ENCODE data around the gene GALNT5.

The GALNT5 gene

GRCh38 chr2:157292853-157293252, 35.3 kb downstream of the GALNT5 start:
- no peak for DNase-seq

GRCh38 chr2:157296490-157296889, 39.0 kb downstream of the GALNT5 start:
- DNase-seq: no peak

- no peak for DNase-seq
Observed at GRCh38 chr2:157296958-157297357, 39.5 kb downstream of the GALNT5 start.

GRCh38 chr2:157301307-157301706, 43.8 kb downstream of the GALNT5 start:
- DNase-seq: no peak

GRCh38 chr2:157302492-157303099, 45.1 kb downstream of the GALNT5 start:
- DNase-seq: peak; percentile 40

- no peak for DNase-seq
Observed at GRCh38 chr2:157303612-157304011, 46.1 kb downstream of the GALNT5 start.

GRCh38 chr2:157304811-157305722, 47.6 kb downstream of the GALNT5 start:
- DNase-seq: no peak

- no peak for DNase-seq
Observed at GRCh38 chr2:157305723-157306110, 48.2 kb downstream of the GALNT5 start.

- no peak for DNase-seq
Observed at GRCh38 chr2:157307021-157307420, 49.5 kb downstream of the GALNT5 start.

GRCh38 chr2:157309878-157310277, 52.4 kb downstream of the GALNT5 start:
- no peak for DNase-seq

- no peak for DNase-seq
Observed at GRCh38 chr2:157311706-157312105, 54.2 kb downstream of the GALNT5 start.

- DNase-seq: no peak
Observed at GRCh38 chr2:157312866-157313486, 55.5 kb downstream of the GALNT5 start.

GRCh38 chr2:157315901-157316300, 58.4 kb downstream of the GALNT5 start:
- no peak for DNase-seq

GRCh38 chr2:157318884-157319283, 61.4 kb downstream of the GALNT5 start:
- no peak for DNase-seq

- DNase-seq: no peak
Observed at GRCh38 chr2:157319795-157320194, 62.3 kb downstream of the GALNT5 start.

- DNase-seq: no peak
Observed at GRCh38 chr2:157320409-157320808, 62.9 kb downstream of the GALNT5 start.

- no peak for DNase-seq
Observed at GRCh38 chr2:157321466-157321865, 64.0 kb downstream of the GALNT5 start.

GRCh38 chr2:157322432-157322831, 64.9 kb downstream of the GALNT5 start:
- no peak for DNase-seq

GRCh38 chr2:157324331-157324843, 66.9 kb downstream of the GALNT5 start:
- no peak for DNase-seq

GRCh38 chr2:157325786-157326185, 68.3 kb downstream of the GALNT5 start, which contains the start of gene ERMN:
TSS of gene ERMN (minus strand) at chr2:157325824. CDS start at chr2:157325642, 182 bp downstream.
- DNase-seq: no peak

GRCh38 chr2:157326698-157327097, 69.2 kb downstream of the GALNT5 start:
- no peak for DNase-seq

- no peak for DNase-seq
Observed at GRCh38 chr2:157327200-157327599, 69.7 kb downstream of the GALNT5 start.

Measured in amniotic stem cell (primary cell).